ENCODE measurements around the gene TRPV4.
A peak's percentile ranks its signal among the peaks of the same experiment; 100 is the strongest.

TRPV4 gene

GRCh38 chr12:109739747-109740693 is 93.2 kb downstream of the TRPV4 start:
- peak; percentile 6 for DNase-seq (ENCODE audit: low spot score)

GRCh38 chr12:109738878-109739665 is 94.1 kb downstream of the TRPV4 start:
- DNase-seq (ENCODE audit: low spot score) = no peak

- DNase-seq (ENCODE audit: low spot score) = no peak
Measured at GRCh38 chr12:109738209-109738608, 95.0 kb downstream of the TRPV4 start.

DNA sequence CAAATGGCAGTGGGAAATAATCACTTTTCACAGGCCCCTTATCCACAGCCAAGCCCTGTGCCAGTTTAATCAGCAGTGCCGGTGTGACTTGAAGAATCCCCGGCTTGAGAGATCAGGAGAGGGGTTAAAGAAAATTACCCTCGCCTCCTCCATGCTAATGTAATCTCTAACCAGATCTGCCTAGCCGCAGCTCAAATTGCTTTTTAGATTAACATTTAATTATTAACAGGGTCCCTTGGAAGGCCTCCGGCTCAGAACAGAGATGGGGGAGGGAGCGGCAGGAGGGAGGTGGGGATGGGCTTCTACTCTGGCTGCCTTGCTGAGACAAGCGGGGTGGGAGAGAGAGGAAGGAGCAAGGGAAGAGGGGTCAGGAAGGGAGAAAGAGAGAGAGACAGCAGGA is 95.6 kb downstream of the TRPV4 start:
- no peak for DNase-seq (ENCODE audit: low spot score)

GRCh38 chr12:109737126-109737525 is 96.1 kb downstream of the TRPV4 start:
- DNase-seq (ENCODE audit: low spot score) = no peak

DNA sequence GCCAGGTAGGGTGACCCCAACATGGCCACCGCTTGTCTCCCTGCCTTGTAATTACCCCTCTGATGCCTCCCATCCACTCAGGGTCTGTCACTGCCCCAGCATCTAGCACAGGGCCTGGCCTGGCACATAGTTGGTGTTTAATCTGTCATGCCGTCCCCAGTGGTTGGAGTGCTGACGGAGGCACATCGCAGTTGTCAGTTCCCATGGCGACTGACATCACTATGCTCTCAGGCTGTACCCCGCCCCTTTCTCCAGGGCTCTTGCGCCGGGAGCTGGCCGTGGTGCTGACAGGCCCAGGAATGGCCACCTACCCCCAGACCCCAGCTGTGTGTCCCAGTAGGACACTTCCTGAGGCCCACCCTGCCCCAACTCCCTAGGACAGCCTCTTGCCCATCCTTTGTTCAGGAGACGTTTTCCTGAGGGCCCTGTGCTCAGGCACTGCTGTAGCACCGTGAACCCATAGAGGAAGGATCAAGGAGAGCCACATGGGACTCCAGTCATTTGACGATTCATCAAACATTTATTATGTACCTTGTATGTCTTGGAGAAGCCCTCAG is 96.6 kb downstream of the TRPV4 start:
- peak; percentile 16 for DNase-seq (ENCODE audit: low spot score)

DNA sequence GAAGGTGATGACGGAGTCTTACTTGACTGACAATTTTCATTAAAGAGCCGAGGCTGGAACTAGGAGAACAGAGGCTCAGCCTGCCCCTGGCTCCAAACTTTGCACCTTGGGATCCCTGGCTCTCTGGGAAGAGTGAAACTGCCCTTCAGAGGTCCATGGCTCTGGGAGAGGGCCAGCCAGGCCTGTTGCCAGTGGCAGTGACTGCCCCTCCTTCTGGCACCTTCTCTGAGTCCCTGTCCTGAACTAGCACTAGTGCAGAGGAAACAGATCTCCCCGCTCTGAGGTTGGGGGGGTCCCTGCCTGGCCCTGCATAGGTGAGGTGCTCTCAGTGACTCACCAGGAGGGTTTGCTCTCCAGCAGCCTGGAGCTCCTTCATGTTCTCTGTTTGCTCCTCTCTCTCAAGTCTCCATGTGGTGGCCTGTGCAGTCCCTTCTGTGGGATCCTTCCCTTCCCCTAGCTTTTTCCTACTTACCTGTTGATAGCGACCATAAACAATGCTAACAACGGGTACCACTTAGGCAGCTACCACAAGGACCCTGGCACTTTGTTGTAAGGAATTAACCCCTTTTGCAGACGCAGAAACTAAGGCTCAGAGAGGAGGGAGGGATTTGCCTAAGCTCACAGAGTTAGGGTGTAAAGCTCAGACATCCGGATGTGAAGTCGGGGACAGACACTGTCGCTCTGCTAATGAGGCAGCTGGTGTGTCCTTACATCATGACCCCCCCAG is 97.2 kb downstream of the TRPV4 start:
- DNase-seq (ENCODE audit: low spot score) = no peak

DNA sequence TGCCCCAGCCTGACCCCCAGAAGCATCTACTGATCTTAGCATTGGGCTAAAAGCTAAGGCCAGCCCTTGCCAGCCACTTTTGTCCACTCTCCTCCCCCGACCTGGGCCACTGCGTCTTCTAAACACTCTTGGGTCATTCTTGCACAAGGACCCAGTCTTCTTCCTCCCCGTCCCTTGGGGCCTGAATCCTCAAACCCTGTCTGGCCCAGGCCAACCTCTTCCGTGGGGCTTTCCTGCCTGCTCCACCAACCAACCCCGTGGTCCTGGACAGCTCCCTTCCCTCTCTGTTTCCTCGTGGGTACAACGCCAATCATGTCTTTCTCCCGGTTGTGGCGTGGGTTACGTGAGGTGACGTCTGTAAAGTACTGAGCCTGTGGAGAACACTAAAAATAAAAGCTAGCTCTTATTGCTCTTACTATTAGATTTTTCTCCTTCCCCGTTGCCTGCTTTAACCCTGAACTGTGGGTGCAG is 98.1 kb downstream of the TRPV4 start:
- DNase-seq (ENCODE audit: low spot score) = no peak

DNA sequence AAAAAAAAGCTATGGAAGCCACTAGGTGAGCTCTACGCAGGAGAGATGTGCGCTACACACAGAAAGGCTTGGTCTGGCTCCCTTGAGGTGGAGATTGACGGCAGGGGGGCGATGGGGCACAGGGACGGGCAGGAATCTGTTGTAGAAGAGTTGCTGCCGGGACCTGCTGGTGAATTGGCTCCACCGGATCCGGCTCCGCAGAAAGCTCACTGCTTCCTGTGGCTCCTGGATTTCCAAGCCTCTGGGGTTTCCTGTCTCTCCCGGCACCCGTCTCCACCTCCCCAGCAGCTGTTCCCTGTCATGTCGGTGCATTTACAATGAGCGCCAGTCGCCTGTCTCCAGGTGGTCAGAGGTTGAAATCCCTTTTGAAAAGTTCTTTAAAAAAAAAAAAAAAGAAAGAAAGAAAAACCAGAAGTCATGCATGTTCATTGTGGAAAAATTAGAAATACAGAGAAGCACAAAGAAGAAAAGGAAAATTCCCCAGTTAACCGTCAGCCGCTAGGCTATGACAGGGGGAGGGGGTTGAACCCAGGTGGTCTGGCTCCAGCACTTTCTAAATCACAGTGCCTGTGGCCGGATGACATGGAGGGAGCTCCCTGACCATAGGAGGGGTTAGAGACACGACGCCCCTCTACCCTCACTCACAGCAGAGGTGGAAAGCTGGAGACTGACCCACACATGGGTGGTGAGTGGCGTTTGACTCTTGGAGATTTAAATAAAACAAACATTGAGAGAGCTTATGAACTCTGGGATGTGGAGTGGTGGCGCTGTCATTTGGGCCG is 98.8 kb downstream of the TRPV4 start:
- DNase-seq (ENCODE audit: low spot score) = no peak

Data from hematopoietic multipotent progenitor cell treated with erythropoietin and hydrocortisone succinate and interleukin-3 and kit ligand, for 15 days (in vitro differentiated cells).